HEK293T (cell line): Measurements from ENCODE around the gene HTR1B.

Experiments used
- BHLHE40 ChIP-seq: fragments of 450-650 bp; IDR thresholded peaks from 2 replicates; pipeline ENCODE4 v1.6.1; 2016; ENCODE audit warnings: mild to moderate bottlenecking, moderate library complexity, borderline replicate concordance
- ELF4 ChIP-seq: fragments of 450-650 bp; IDR thresholded peaks from 2 replicates; pipeline ENCODE4 v1.6.1; 2017; ENCODE audit warnings: antibody characterized with exemption
- FOXM1 ChIP-seq: fragments of 450-650 bp; IDR thresholded peaks from 2 replicates; pipeline ENCODE4 v1.6.1; 2017; ENCODE audit warnings: mild to moderate bottlenecking, borderline replicate concordance
- SP1 ChIP-seq: fragments of 450-650 bp; IDR thresholded peaks from 2 replicates; pipeline ENCODE4 v1.6.1; 2017
- SUZ12 ChIP-seq: fragments of 450-650 bp; IDR thresholded peaks from 2 replicates; pipeline ENCODE4 v1.6.1; 2016; ENCODE audit warnings: mild to moderate bottlenecking
- TARDBP ChIP-seq: fragments of 450-650 bp; IDR thresholded peaks from 2 replicates; pipeline ENCODE4 v1.6.1; 2016

DNA sequence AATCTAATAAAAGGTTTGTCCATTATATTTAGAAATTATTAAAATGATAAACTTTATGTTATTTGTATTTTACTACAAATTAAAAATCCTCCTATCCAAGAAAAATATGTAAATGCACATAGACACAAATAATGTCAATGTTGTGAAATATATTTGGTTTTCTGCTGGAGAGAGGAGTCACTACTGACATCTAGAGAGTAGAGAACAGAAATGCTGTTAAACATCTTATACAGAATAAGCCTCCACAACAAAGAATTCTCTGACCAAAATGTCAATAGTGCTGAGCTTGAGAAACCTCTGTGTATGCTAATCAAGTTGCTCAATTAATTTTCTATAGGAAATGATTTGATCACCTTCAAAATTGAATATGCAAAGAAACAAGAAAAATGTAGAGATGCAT lies 12.4 kb downstream of the HTR1B start:
- TF ChIP-seq SUZ12, result no peak
- TF ChIP-seq BHLHE40, result no peak
- TF ChIP-seq SP1, result no peak
- TF ChIP-seq ELF4, result no peak
- no peak for TF ChIP-seq FOXM1
- no peak for TF ChIP-seq TARDBP
